ENCODE results near the gene PHACTR3. TPM values are rescaled to one million over a fixed set of nuclear protein-coding genes. Genes with fewer than 3 reads are reported as not detected.

Gene PHACTR3
- total RNA-seq, 1 donor from 2014 or later, result 1.4 TPM

DNA sequence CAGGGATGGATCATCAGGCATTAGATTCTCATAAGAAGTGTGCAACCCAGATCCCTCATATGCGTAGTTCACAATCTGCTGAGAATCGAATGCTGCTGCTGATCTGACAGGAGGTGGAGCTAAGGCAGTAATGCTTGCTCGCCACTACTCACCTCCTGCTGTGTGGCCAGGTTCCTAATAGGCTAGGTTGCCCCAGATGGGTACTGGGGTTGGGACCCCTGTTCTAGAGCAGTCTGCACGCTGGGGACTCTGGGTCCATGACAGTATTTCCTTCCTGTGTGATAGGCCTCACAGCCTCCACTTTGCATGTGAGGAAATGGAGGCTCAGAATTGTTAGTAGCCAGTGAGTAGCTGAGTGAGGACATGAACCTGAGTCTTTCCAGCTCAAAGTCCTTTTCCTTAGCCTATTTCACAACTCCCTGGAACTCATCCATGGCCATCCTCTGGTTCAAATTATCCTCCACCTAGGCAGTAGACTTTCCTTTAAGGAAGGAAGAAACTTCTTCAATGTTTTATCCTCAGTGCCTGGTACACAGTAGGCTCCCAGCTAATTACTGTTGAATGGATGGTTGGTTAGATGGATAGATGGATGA is 211.9 kb downstream of the PHACTR3 start:
- Mint-ChIP-seq H3K27me3 (ENCODE audit: insufficient read depth, low read depth) (peaks cover 11% of the 10 kb centered on the region), H3K36me3 (no peaks in the 10 kb centered on the region), H3K4me3 (no peak overlapping the region), H3K9me3 (no peaks in the 10 kb centered on the region), H3K27ac (no peak overlapping the region), H3K4me1 (peaks cover 8% of the 10 kb centered on the region)
- DNase-seq (ENCODE audit: low spot score), result no peak
- Histone ChIP-seq H3K4me1 (no peaks in the 10 kb centered on the region), H3K79me2 (ENCODE audit: low read depth) (no peaks in the 10 kb centered on the region), H3K9me3 (ENCODE audit: low read depth) (no peaks in the 10 kb centered on the region), H3K4me2 (no peak overlapping the region), H2AFZ (replicated peaks) (no peak overlapping the region), H3K27ac (no peak overlapping the region), H3K27me3 (no peaks in the 10 kb centered on the region), H3K36me3 (no peaks in the 10 kb centered on the region), H3K9ac (no peak overlapping the region), H4K20me1 (ENCODE audit: low read depth) (no peaks in the 10 kb centered on the region), H3K4me3 (no peak overlapping the region), H3F3A (ENCODE audit: low read depth) (no peaks in the 10 kb centered on the region)
- TF ChIP-seq EZH2 (IDR thresholded peaks at IDR 0.05), result no peak
- TF ChIP-seq, protein P1, sequence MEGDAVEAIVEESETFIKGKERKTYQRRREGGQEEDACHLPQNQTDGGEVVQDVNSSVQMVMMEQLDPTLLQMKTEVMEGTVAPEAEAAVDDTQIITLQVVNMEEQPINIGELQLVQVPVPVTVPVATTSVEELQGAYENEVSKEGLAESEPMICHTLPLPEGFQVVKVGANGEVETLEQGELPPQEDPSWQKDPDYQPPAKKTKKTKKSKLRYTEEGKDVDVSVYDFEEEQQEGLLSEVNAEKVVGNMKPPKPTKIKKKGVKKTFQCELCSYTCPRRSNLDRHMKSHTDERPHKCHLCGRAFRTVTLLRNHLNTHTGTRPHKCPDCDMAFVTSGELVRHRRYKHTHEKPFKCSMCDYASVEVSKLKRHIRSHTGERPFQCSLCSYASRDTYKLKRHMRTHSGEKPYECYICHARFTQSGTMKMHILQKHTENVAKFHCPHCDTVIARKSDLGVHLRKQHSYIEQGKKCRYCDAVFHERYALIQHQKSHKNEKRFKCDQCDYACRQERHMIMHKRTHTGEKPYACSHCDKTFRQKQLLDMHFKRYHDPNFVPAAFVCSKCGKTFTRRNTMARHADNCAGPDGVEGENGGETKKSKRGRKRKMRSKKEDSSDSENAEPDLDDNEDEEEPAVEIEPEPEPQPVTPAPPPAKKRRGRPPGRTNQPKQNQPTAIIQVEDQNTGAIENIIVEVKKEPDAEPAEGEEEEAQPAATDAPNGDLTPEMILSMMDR (IDR thresholded peaks at IDR 0.05), result no peak
- TF ChIP-seq EZH2phosphoT487 (IDR thresholded peaks at IDR 0.05), result no peak

GRCh38 chr20:59817406-59817805 is 213.1 kb downstream of the PHACTR3 start:
- TF ChIP-seq EZH2 (IDR thresholded peaks at IDR 0.05), result no peak

DNA sequence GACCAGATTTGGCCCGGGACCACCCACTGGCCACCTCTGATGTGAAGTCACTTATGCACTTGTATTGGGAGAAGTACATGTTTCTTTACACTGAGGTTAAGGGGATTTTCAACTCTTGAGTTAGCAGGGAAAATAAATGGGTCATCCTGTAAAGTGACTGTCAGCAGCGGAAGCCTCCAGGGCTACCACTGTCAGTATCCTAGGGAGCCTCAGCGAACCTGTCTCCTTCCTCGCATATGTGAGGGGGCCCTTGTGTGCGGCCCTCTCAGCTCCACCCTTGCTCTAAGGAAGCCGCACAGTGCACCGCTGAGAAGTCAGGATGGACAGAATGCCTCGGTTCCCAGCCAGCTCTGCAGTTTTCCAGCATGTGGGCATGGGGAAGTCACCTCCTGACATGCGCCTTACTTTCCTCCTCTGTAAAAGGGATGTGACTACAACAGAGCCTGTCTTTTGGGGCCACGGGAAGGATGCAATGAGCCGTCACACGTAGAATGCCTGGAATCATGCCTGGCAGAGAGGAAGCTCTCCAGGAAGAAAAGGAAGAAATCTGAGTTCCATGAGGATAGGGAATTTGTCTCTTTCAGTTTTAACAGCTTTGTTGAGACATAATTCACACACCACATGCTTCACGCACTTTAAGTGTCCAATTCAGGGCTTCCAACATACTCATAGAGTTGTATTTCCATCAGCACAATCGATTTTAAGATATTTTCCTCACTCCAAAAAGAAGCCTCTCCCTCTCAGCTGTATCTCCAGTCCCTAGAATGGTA is 213.7 kb downstream of the PHACTR3 start:
- Mint-ChIP-seq H3K4me3 (no peak overlapping the region), H3K9me3 (no peaks in the 10 kb centered on the region), H3K27ac (no peak overlapping the region), H3K36me3 (no peaks in the 10 kb centered on the region), H3K27me3 (ENCODE audit: insufficient read depth, low read depth) (peaks cover 8% of the 10 kb centered on the region), H3K4me1 (no peaks in the 10 kb centered on the region)
- Histone ChIP-seq H3F3A (ENCODE audit: low read depth) (no peaks in the 10 kb centered on the region), H3K36me3 (no peaks in the 10 kb centered on the region), H3K4me2 (no peak overlapping the region), H3K27ac (no peak overlapping the region), H3K79me2 (ENCODE audit: low read depth) (no peaks in the 10 kb centered on the region), H3K4me3 (no peak overlapping the region), H3K9me3 (ENCODE audit: low read depth) (no peaks in the 10 kb centered on the region), H3K27me3 (no peaks in the 10 kb centered on the region), H4K20me1 (ENCODE audit: low read depth) (no peaks in the 10 kb centered on the region), H3K9ac (no peak overlapping the region), H3K4me1 (no peaks in the 10 kb centered on the region), H2AFZ (replicated peaks) (no peak overlapping the region)
- TF ChIP-seq, protein P1 (IDR thresholded peaks at IDR 0.05), result no peak
- TF ChIP-seq EZH2phosphoT487 (IDR thresholded peaks at IDR 0.05) (no peak), EZH2 (IDR thresholded peaks at IDR 0.05) (no peak)
- no peak for DNase-seq (ENCODE audit: low spot score)

More at GRCh38 chr20:59817406-59817805, 213.1 kb downstream of the PHACTR3 start:
- Mint-ChIP-seq H3K4me1 (no peaks in the 10 kb centered on the region), H3K4me3 (no peak overlapping the region), H3K9me3 (no peaks in the 10 kb centered on the region), H3K36me3 (no peaks in the 10 kb centered on the region), H3K27ac (no peak overlapping the region), H3K27me3 (ENCODE audit: insufficient read depth, low read depth) (peaks cover 5% of the 10 kb centered on the region)
- H3K4me2 ChIP-seq, result no peak overlapping the region
- H3K9ac ChIP-seq, result no peak overlapping the region
- H3K27ac ChIP-seq, result no peak overlapping the region
- H3K4me3 ChIP-seq, result no peak overlapping the region
- no peak for DNase-seq (ENCODE audit: low spot score)
- H3K4me1 ChIP-seq, result no peaks in the 10 kb centered on the region
- no peaks in the 10 kb centered on the region for H4K20me1 ChIP-seq (ENCODE audit: low read depth)
- H2AFZ ChIP-seq (replicated peaks), result no peak overlapping the region
- no peaks in the 10 kb centered on the region for H3K36me3 ChIP-seq
- no peaks in the 10 kb centered on the region for H3F3A ChIP-seq (ENCODE audit: low read depth)
- H3K9me3 ChIP-seq (ENCODE audit: low read depth), result no peaks in the 10 kb centered on the region
- no peaks in the 10 kb centered on the region for H3K79me2 ChIP-seq (ENCODE audit: low read depth)
- H3K27me3 ChIP-seq, result no peaks in the 10 kb centered on the region

GRCh38 chr20:59818911-59819310 is 214.6 kb downstream of the PHACTR3 start:
- Histone ChIP-seq H3K79me2 (ENCODE audit: low read depth) (no peaks in the 10 kb centered on the region), H3K9ac (no peak overlapping the region), H3K9me3 (ENCODE audit: low read depth) (no peaks in the 10 kb centered on the region), H3K36me3 (no peaks in the 10 kb centered on the region), H3F3A (ENCODE audit: low read depth) (no peaks in the 10 kb centered on the region), H4K20me1 (ENCODE audit: low read depth) (no peaks in the 10 kb centered on the region), H2AFZ (replicated peaks) (no peak overlapping the region), H3K4me3 (no peak overlapping the region), H3K4me1 (no peaks in the 10 kb centered on the region), H3K27me3 (no peaks in the 10 kb centered on the region), H3K27ac (no peak overlapping the region), H3K4me2 (no peak overlapping the region)
- Mint-ChIP-seq H3K36me3 (no peaks in the 10 kb centered on the region), H3K4me1 (peaks cover 3% of the 10 kb centered on the region), H3K4me3 (no peak overlapping the region), H3K27me3 (ENCODE audit: insufficient read depth, low read depth) (peaks cover 6% of the 10 kb centered on the region), H3K27ac (no peak overlapping the region), H3K9me3 (no peaks in the 10 kb centered on the region)
- TF ChIP-seq EZH2phosphoT487 (IDR thresholded peaks at IDR 0.05) (no peak), EZH2 (IDR thresholded peaks at IDR 0.05) (no peak)
- TF ChIP-seq, protein P1 (IDR thresholded peaks at IDR 0.05), result no peak
- no peak for DNase-seq (ENCODE audit: low spot score)

Data from neural progenitor cell (in vitro differentiated cells).